Left kidney (tissue), 2 donors: ENCODE data around the gene P2RX2. TPM values are rescaled to one million over a fixed set of nuclear protein-coding genes. Genes with fewer than 3 reads are reported as not detected.

Source experiments
- DNase-seq: peaks from one replicate; pipeline ENCODE4 v3.0.0-alpha.2; 2013
- polyA plus RNA-seq: library from polyadenylated mRNA; unstranded; fragments of 120-200 nt; gene quantifications from one replicate; pipeline ENCODE4 v1.2.1, GENCODE V29; 2013; ENCODE audit not compliant: insufficient read length

The P2RX2 gene
- polyA plus RNA-seq, 1 donor = 1.7 TPM

- DNase-seq = no peak
Measured at GRCh38 chr12:132638541-132639408, 20.2 kb downstream of the P2RX2 start.

- no peak for DNase-seq
Measured at GRCh38 chr12:132639956-132640520, 21.5 kb downstream of the P2RX2 start.

DNA sequence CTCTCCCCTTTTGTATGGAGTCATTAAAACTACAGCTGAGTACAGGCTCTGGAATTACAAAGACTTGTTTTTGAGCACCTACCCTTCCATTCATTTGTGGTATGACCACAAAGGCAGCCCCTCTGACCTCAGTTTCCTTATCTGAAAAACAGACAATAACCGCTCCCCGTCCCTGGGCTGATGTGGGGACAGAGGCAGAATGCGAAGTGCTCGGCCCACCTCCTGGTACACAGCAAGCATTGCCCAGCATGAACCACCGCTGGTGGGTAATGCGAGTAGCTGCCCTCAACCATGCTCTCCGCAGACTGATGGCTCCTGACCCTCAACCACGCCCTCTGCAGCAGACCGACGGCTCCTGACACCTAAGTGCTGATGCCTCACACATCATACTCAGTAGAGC, 22.4 kb downstream of the P2RX2 start:
- no peak for DNase-seq

GRCh38 chr12:132641811-132642650, 23.5 kb downstream of the P2RX2 start:
- no peak for DNase-seq

DNA sequence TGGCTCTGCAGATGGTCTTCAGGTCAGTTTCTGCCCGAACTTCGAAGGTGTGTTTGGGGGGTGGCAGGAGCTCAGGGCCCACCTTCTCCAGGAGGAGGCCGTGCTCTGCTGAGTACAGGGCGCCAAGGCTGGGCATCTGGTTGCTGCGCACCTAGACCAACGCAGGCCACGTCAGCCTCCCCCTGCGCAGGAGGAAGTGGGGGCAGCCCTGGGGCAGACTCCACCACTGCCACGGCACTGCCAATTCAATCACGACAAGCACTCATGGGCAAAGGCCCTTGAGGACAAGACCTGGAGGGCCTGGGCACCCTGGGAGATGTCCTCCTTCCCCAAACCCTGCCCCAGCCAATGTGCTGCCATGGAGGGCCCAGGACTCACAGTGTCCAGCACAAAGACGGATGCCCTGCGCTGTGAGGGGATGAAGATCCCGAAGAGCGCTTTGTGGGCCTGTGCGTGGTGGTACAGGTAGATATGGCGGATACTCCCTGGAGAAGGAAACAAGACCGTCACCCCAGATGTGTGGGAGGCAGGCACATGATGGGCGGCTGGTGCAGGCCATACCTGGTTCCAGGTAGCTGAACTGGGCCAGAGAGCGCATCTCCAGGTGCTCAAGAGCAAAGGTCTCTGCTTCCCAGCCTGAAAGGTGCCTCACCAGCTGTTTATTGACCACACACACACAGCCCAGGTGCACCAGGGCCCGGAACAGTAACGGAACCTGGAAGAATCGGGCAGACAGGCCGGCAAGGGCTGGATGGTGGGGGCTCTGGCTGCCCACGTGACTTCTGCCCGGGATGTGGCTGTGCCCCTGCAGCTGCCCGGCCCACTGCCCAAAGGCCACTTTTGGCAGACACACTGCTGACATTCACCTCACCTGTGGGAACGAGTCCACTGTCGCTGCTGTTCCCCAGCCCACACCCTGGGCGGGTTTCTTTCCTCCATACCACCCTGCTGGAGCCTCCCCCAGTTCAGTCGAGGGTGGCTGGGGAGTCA, 24.6 kb downstream of the P2RX2 start:
- no peak for DNase-seq

DNA sequence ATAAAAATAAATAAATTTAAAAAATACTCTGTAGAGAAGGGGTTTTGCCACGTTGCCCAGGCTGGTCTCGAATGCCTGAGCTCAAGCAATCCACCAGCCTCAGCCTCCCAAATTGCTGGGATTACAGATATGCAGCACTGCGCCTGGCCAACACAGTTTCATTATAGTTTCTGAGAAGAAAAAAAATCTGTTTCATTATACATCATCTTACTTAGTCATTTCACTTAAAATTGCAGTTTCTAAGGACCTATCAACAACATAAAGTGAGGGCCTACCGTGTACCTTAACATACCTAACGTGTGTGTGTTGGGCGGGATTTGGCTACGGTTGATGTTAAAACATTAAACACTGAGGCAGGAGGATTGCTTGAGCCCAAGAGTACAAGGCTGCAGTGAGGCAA, 28.3 kb downstream of the P2RX2 start:
- no peak for DNase-seq

GRCh38 chr12:132647858-132648257, 29.3 kb downstream of the P2RX2 start:
- no peak for DNase-seq

DNA sequence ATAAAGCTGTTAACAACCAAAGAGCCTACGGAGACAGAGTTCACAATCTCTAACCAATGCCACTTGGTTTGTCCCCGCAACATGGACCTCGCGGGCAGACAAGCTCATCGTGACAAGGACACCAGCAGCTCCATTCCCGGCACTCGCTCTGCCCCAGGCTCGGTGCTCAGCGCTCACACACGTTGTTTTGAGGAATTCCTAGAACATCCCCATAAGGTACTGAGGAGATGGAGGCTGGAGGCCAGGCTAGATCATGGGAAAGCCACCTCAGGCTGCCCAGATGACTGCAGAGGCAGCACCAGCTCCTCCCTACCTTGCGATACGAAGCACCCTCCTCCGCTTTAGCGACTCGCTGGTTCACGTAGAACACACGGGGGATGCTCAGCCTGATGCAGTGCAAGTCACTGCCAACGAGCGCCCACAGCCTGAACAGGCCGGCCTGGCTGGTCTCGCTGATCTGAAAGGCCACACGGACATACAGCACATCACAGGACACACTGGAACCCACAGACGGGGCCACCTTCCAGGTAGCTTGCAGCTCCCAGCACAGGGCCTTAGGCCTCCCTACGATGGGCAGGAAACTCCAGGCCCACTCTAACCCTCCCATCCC, 30.1 kb downstream of the P2RX2 start:
- DNase-seq = no peak

DNA sequence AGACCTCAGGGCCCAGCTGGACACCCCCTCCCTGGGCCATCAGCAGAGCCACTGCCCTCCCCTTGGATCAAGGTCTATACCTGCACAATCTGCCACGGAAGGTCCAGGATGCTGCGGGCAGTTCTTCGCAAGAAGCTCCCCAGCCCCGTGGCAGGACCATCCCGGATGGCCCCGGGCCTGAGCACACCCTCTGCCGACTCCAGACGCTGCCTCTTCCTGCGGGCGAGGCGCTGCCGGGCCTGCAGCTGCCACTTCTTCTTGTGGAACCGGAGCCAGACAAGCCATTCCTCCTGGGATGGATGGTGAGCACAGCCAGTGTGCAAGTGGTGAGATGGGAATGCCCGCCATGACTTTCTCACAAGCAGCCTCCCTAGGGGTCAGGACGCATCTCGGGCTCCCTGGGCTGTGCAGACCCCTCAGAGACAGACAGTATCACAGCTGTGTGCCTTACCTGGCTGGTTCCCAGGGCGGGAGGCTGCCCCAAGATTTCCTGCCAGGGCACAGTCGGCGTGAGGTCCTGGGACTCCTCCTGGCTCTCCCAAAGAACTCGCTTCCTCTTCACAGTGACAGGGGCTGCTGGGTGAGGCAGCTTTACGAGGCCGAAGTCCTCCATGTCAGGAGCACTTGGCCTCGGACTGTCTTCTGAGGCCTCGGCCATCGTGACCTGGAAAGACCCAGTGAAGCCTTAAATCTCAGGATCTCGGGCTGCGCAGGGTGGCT, 30.8 kb downstream of the P2RX2 start:
- DNase-seq = no peak

DNA sequence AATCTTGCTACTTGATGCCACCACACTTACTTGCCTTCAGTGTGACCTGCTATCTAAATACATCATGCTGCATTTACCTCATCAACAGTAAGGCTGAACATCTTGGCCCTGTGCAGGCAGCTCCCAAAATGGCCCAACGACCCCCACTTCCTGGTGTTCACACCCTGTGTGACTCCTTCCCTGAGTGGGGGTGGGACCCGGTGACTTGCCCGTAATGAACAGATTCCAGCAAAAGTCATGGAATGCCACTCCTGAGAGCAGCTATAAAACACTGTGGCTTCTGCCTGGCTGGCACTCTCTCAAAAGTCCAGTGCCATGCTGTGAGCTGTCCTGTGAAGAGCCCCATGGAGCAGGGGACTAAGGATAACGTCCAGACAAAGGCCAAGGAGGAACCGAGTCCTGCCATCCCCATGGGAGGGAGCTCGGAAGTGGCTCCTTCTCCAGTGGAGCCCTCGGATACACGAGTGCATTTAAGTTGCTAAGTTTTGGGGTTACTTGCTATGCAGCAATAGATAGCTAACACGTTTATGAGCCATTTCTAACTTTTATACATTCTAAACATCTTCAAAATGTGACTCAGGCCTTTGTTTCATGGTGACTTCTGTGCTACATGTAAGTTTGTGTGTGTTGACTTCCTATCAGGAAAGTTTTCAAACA, 33.0 kb downstream of the P2RX2 start:
- no peak for DNase-seq

- no peak for DNase-seq
Measured at GRCh38 chr12:132653567-132654290, 35.2 kb downstream of the P2RX2 start.

DNA sequence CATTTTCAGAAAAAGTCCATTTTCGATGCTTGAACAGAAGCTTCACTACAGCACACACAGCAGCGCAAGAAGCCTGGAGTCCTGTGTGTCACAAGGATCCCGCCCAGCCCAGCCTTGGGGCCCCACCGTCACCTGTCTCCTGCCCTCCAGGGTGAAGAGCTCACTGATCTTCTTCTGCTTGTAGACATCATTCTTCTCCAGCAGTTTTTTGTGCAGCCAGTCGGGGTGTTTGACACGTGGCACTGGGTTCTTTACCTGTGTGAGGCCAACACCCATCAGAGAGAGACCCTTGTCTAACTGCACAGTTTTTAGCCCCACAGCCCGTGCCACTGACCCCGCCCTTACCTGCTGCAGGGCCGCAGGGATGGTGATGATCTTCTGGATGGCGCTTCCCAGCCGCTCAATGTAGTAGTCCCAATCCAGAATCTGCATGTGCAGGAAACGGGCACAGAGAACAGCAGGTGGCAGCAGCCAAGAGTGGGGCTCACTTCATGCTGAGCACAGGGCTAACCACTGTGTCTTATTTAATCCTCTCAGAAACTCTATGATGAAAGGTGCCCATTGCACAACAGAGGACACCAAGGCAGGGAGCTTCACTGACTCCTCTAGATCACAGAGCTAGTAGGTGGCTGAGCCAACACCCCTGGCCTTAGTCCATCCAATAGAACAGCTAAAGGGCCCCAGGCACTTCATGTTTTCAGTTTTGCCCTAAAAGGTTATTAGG, 38.6 kb downstream of the P2RX2 start:
- no peak for DNase-seq

- no peak for DNase-seq
Measured at GRCh38 chr12:132658149-132658894, 39.7 kb downstream of the P2RX2 start.

GRCh38 chr12:132659146-132659545, 40.6 kb downstream of the P2RX2 start:
- no peak for DNase-seq

DNA sequence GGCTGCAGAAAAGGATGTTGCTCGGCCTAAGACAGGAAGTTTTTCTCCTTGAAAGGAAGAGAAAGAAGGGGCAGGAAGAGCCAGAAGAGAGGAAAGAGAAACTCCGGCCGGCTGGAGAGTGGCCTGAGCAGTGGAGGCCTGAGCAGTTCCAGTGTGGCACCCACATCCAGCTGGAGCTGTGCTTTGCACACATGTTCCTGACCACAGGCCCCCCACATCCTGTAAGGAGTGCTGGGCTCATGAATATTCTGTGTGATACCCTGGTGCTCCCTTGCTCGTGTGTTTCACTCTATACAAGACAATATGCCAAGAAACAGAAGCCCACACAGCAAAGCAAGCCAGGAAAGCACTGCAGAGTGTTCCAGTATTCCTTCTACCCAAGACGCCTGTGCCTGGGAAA, 41.5 kb downstream of the P2RX2 start:
- DNase-seq = no peak

GRCh38 chr12:132660996-132661395, 42.4 kb downstream of the P2RX2 start:
- DNase-seq = no peak

- no peak for DNase-seq
Measured at GRCh38 chr12:132661972-132662371, 43.4 kb downstream of the P2RX2 start.
